Endothelial cell of umbilical vein (primary cell): Measurements from ENCODE around the gene PTPRD. TPM values are rescaled to one million over a fixed set of nuclear protein-coding genes. Genes with fewer than 3 reads are reported as not detected.

Source experiments
- BruUV-seq: library from RNA; stranded (reverse); fragments of 400-500 nt; replicated peaks from 2 replicates; lab custom pipeline; 2021; lab: Mats Ljungman, UMichigan
- CTCF ChIA-PET: fragments of 300-600, 350-600 bp; sonication (Branson Sonifier 250); formaldehyde crosslinking; loops from one replicate; lab custom pipeline; 2021; ENCODE audit warnings: antibody characterized with exemption, inconsistent platforms; lab: Charles Lee
- POLR2A ChIA-PET: fragments of 300-600, 350-600 bp; sonication (Branson Sonifier 250); formaldehyde crosslinking; loops from one replicate; lab custom pipeline; 2021; ENCODE audit warnings: antibody characterized with exemption, inconsistent platforms; lab: Charles Lee
- DNase-seq: peaks from one replicate; pipeline ENCODE4 v3.0.0-alpha.2; 2011; ENCODE audit warnings: low read depth, low spot score
- FAIRE-seq: peaks from 2 replicates; lab custom pipeline; 2011; peaks lifted over from hg19 to GRCh38; lab: Jason Lieb, UNC
- H2AFZ ChIP-seq: 2 replicates; pipeline ENCODE4 v1.6.0; 2012; ENCODE audit warnings: low read depth, low read length, control low read depth, inconsistent platforms
- H3K27ac ChIP-seq: 2 replicates; pipeline ENCODE4 v1.5.1; 2011; ENCODE audit warnings: low read depth, mild to moderate bottlenecking, control low read depth, low read length, moderate library complexity; ENCODE audit not compliant: insufficient read depth
- H3K27me3 ChIP-seq, 2 experiments: 2 replicates each; pipeline versions ENCODE4 v1.6.0 to v1.6.1; 2011; ENCODE audit warnings: low read length in 2 of 2, mixed read lengths in 1 of 2; ENCODE audit not compliant: control insufficient read depth in 2 of 2, insufficient read depth in 2 of 2
- H3K36me3 ChIP-seq, 2 experiments: 2 replicates in 1 of 2; 3 replicates in 1 of 2; pipeline ENCODE4 v1.5.1; 2011; ENCODE audit warnings: low read length in 2 of 2, mild to moderate bottlenecking in 1 of 2, moderate library complexity in 1 of 2; ENCODE audit not compliant: control insufficient read depth in 2 of 2, insufficient read depth in 2 of 2; ENCODE audit errors: extremely low read depth in 1 of 2
- H3K4me1 ChIP-seq: 3 replicates; pipeline ENCODE4 v1.5.1; 2011; ENCODE audit warnings: mild to moderate bottlenecking, low read length; ENCODE audit not compliant: control insufficient read depth, insufficient read depth; ENCODE audit errors: extremely low read depth
- H3K4me2 ChIP-seq: 2 replicates; pipeline ENCODE4 v1.6.1; 2011; ENCODE audit warnings: low read length, control low read depth, mixed read lengths; ENCODE audit not compliant: insufficient read depth
- H3K4me3 ChIP-seq, 3 experiments: fragments of 200-600 bp in 1 of 3; sonication (generic), shearing (Covaris generic) in 1 of 3; replicated peaks in 1 of 3; 2 replicates each; pipeline ENCODE4 v1.5.1; 2011 to 2016; ENCODE audit warnings: control low read depth in 3 of 3, low read length in 3 of 3, mild to moderate bottlenecking in 2 of 3, inconsistent platforms in 1 of 3, low read depth in 1 of 3, moderate library complexity in 1 of 3; ENCODE audit not compliant: insufficient read depth in 1 of 3
- H3K79me2 ChIP-seq: 2 replicates; pipeline ENCODE4 v1.6.0; 2012; ENCODE audit warnings: low read length, inconsistent platforms; ENCODE audit not compliant: control insufficient read depth, insufficient read depth
- H3K9ac ChIP-seq: replicated peaks from 2 replicates; pipeline ENCODE3; 2011; ENCODE audit warnings: low read length, control low read depth; ENCODE audit not compliant: insufficient read depth; ENCODE audit errors: extremely low read depth
- H3K9me1 ChIP-seq: replicated peaks from 3 replicates; pipeline ENCODE4 v1.6.0; 2011; ENCODE audit warnings: mild to moderate bottlenecking, low read length; ENCODE audit not compliant: control insufficient read depth, insufficient read depth; ENCODE audit errors: extremely low read depth
- H3K9me3 ChIP-seq: replicated peaks from 2 replicates; pipeline ENCODE4 v1.5.1; 2012; ENCODE audit warnings: low read length, inconsistent platforms; ENCODE audit not compliant: control insufficient read depth, insufficient read depth
- H4K20me1 ChIP-seq: replicated peaks from 2 replicates; pipeline ENCODE3; 2011; ENCODE audit warnings: mild to moderate bottlenecking, low read length; ENCODE audit not compliant: control insufficient read depth, insufficient read depth; ENCODE audit errors: extremely low read depth
- CTCF ChIP-seq, 2 donors: IDR thresholded peaks; 1 replicate in 1 of 2; 2 replicates in 1 of 2; pipeline ENCODE4 v1.5.1; 2011; ENCODE audit warnings: low read length in 2 of 2, mild to moderate bottlenecking in 2 of 2, moderate library complexity in 2 of 2, control low read depth in 1 of 2, inconsistent platforms in 1 of 2, low read depth in 1 of 2; ENCODE audit not compliant: insufficient read depth in 1 of 2; ENCODE audit errors: extremely low read depth in 1 of 2
- EZH2 ChIP-seq: IDR thresholded peaks from 2 replicates; pipeline ENCODE4 v1.6.1; 2012; ENCODE audit warnings: borderline replicate concordance, low read depth, mild to moderate bottlenecking, moderate library complexity, low read length, inconsistent platforms; ENCODE audit not compliant: severe bottlenecking
- FOS ChIP-seq: IDR thresholded peaks from 2 replicates; pipeline ENCODE4 v1.6.1; 2011; ENCODE audit warnings: mild to moderate bottlenecking, low read length, moderate library complexity, borderline replicate concordance; ENCODE audit not compliant: insufficient read depth
- GATA2 ChIP-seq: IDR thresholded peaks from 2 replicates; pipeline ENCODE4 v1.7.0; 2011; ENCODE audit warnings: low read depth, mild to moderate bottlenecking, moderate library complexity, mixed read lengths, low read length; ENCODE audit not compliant: insufficient read length, insufficient read depth
- JUN ChIP-seq: IDR thresholded peaks from 2 replicates; pipeline ENCODE4 v1.6.1; 2011; ENCODE audit warnings: borderline replicate concordance, low read depth; ENCODE audit not compliant: insufficient read length, insufficient read depth
- MAX ChIP-seq: IDR thresholded peaks from 2 replicates; pipeline ENCODE4 v1.6.1; 2011; ENCODE audit not compliant: insufficient read depth, insufficient read length
- MYC ChIP-seq: IDR thresholded peaks from one replicate; pipeline ENCODE4 v1.6.1; 2011; ENCODE audit warnings: mild to moderate bottlenecking, low read depth, low read length
- POLR2A ChIP-seq: IDR thresholded peaks from 2 replicates; pipeline ENCODE4 v1.6.1; 2012; ENCODE audit warnings: low read depth, mild to moderate bottlenecking, control low read depth, low read length
- POLR2AphosphoS5 ChIP-seq: IDR thresholded peaks from 2 replicates; pipeline ENCODE4 v1.6.1; 2012; ENCODE audit warnings: low read depth, mild to moderate bottlenecking, control low read depth, low read length, moderate library complexity; ENCODE audit not compliant: insufficient read depth
- dilution Hi-C: fragments of 300-500 bp; cut with MboI; formaldehyde crosslinking; loops from one replicate; pipeline ENCODE4 v1.15.0; 2019; ENCODE audit warnings: low sequenced_read_pairs; ENCODE audit not compliant: extremely low pct_ligation_motif_present
- intact Hi-C: fragments of 100-400 bp; cut with micrococcal nuclease; formaldehyde crosslinking; loops from one replicate; pipeline ENCODE4 v1.10.0; 2022
- polyA plus RNA-seq, 4 experiments: library from polyadenylated mRNA; depleted of rRNA in 3 of 4; stranded (reverse) in 3 of 4; unstranded in 1 of 4; fragments of >200 nt; gene quantifications; 2 replicates each; pipeline versions ENCODE4 v1.2.1 to v1.2.3, GENCODE V29; 2011 to 2012; ENCODE audit warnings: missing spikeins in 1 of 4
- total RNA-seq: library from RNA; stranded (reverse); gene quantifications from 2 replicates; pipeline ENCODE4 v1.2.3, GENCODE V29; 2021

PTPRD gene
- total and polyA plus RNA-seq, 2 donors (not counting 3 experiments of a cell fraction or from before 2014, with no cell fraction given): 5.5 to 5.7 TPM

- DNase-seq (no peak), FAIRE-seq (no peak)
- Histone ChIP-seq H3K9ac (no peak overlapping the region), H3K4me1 (no peaks in the 10 kb centered on the region), H3K79me2 (no peaks in the 10 kb centered on the region), H3K4me2 (no peak overlapping the region), H4K20me1 (no peaks in the 10 kb centered on the region), H3K4me3 (no peak overlapping the region), H2AFZ (no peak overlapping the region), H3K36me3 (no peaks in the 10 kb centered on the region), H3K27me3 (no peaks in the 10 kb centered on the region), H3K27ac (no peak overlapping the region), H3K9me1 (no peaks in the 10 kb centered on the region), H3K9me3 (no peaks in the 10 kb centered on the region)
- intact Hi-C loops: no loop called here
- dilution Hi-C loops: no loop called here
- TF ChIP-seq MYC (no peak), POLR2AphosphoS5 (no peak), EZH2 (no peak), GATA2 (no peak), JUN (no peak), POLR2A (no peak), FOS (no peak), CTCF (IDR thresholded peaks at IDR 0.05; ENCODE audit: extremely low read depth in 1 of 2, insufficient read depth in 1 of 2, low read depth in 1 of 2, low read length in 2 of 2) (no peak), MAX (no peak)
- no TSS peak for BruUV-seq
- CTCF ChIA-PET: no interaction called here
- POLR2A ChIA-PET: no interaction called here
These were observed 49.2 kb upstream of the PTPRD start for GRCh38 chr9:10661994-10662393.
